Ovary (tissue), 9 donors: Measurements from ENCODE around the gene CDCP1. TPM values are rescaled to one million over a fixed set of nuclear protein-coding genes. Genes with fewer than 3 reads are reported as not detected.
"Not testable (repeated sequence)": the region's sequence is repeated elsewhere in the genome, so short reads cannot be mapped to it uniquely, and the experiment has no call there.

Source experiments
- DNase-seq, 5 donors: peaks; one replicate each; pipeline ENCODE4 v3.0.0-alpha.2; 2019 to 2020
- H3K27ac ChIP-seq, 2 donors: fragments of 200-600 bp; one replicate each; pipeline versions ENCODE4 v1.5.1 to v1.8.0; 2019 to 2022
- H3K27me3 ChIP-seq: fragments of 200-600 bp; one replicate; pipeline ENCODE4 v1.8.0; 2022
- H3K36me3 ChIP-seq: fragments of 200-600 bp; sonication (generic); one replicate; pipeline ENCODE4 v1.5.1; 2019
- H3K4me1 ChIP-seq: one replicate; pipeline ENCODE4 v1.8.1; 2013; ENCODE audit warnings: mild to moderate bottlenecking, moderate library complexity; ENCODE audit not compliant: insufficient read depth
- H3K4me3 ChIP-seq: fragments of 200-600 bp; sonication (generic); one replicate; pipeline ENCODE4 v1.5.1; 2017
- H3K9me3 ChIP-seq, 2 donors: fragments of 200-600 bp in 1 of 2; sonication (generic) in 1 of 2; one replicate each; pipeline versions ENCODE4 v1.5.1 to v1.8.1; 2013 to 2019; ENCODE audit warnings: mild to moderate bottlenecking in 1 of 2, moderate library complexity in 1 of 2
- EP300 ChIP-seq: sonication (generic); formaldehyde crosslinking; IDR thresholded peaks from one replicate; pipeline ENCODE4 v1.6.1; 2017; ENCODE audit warnings: antibody characterized with exemption
- POLR2A ChIP-seq: fragments of 450-650 bp; IDR thresholded peaks from one replicate; pipeline ENCODE4 v1.6.1; 2017; ENCODE audit warnings: antibody characterized with exemption, mild to moderate bottlenecking, moderate library complexity
- WGBS, 3 donors: extraction: QIAGEN DNeasy Blood & Tissue Kit in 1 of 3; methylation state at CpG; one replicate each; pipeline versions ENCODE4 v1.1.5 to v1.1.7; 2013 to 2017; 5-methylcytosine and 5-hydroxymethylcytosine counted together
- intact Hi-C, 4 donors: fragments of 100-400 bp; cut with DNase I; formaldehyde crosslinking; loops; one replicate each; pipeline versions ENCODE4 v1.11.0 to v1.15.1; 2022 to 2023
- polyA plus RNA-seq, 2 donors: library from polyadenylated mRNA; stranded (reverse); fragments of 200-250 nt in 1 of 2; fragments of 350-450 nt in 1 of 2; fragmentation: Illumina TruSeq in 1 of 2; extraction: RNeasy Lipid Tissue Mini Kit (QIAGEN cat#74804) in 1 of 2; gene quantifications; one replicate each; pipeline ENCODE4 v1.2.3, GENCODE V29; 2013 to 2014
- total RNA-seq, 7 donors: library from RNA; depleted of rRNA in 2 of 7; stranded (reverse); fragments of >200 nt in 2 of 7; fragmentation: NEBNext Ultra II Directional in 3 of 7; extraction: Animal tissue kit (Norgen Biotek cat#: 25700) in 3 of 7; gene quantifications; one replicate each; pipeline versions ENCODE4 v1.1.0 to v1.2.4, GENCODE V29; 2016 to 2023
- TF ChIP-seq, protein P1 (sequence below), 3 donors: fragments of 450-650 bp in 2 of 3; fragments of 200-600 bp in 1 of 3; IDR thresholded peaks; one replicate each; pipeline versions ENCODE4 v1.5.1 to v1.8.0; 2016 to 2022; ENCODE audit warnings: antibody characterized with exemption in 3 of 3, mild to moderate bottlenecking in 1 of 3
- donor health status: DM: no; HTN: no; CAD: no; lungs with moderate emphysema.
- donor health status: DM: no; HTN: no; CAD: no.
- donor health status: Bipolar disorder and iron deficiency.
- donor health status: DM: yes; HTN: yes; CAD: no.
- donor health status: DM: no; HTN: no; CAD: no.
- donor health status: DM: yes; HTN: yes; CAD: no.

CDCP1 gene
- total and polyA plus RNA-seq, 9 donors: 0.12 to 14.4 (median 1.7) TPM

DNA sequence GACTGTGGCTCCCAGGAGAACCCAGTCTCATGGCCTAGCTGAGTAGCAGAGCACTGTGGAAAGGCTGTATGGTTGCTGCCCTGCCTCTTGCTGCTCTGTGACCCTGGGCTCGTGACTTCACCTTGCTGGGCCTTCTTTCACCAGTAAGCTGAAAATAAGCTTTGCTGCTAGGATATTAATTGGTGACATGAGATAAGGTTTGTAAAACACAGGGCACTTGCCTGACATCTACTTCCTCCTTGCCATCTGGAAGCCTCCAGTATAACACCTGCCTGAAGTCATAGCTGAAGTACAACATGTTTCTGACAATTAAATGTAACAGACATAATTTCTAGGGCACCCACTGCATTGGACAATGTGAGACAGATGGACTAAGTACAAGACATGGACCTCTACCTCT is 66.5 kb downstream of the CDCP1 start:
- Histone ChIP-seq H3K27ac (no peak overlapping the region), H3K4me1 (no peaks in the 10 kb centered on the region), H3K9me3 (no peaks in the 10 kb centered on the region), H3K36me3 (no peaks in the 10 kb centered on the region), H3K27me3 (no peaks in the 10 kb centered on the region), H3K4me3 (no peak overlapping the region)
- no peak for DNase-seq
- TF ChIP-seq POLR2A (no peak), EP300 (no peak)
- TF ChIP-seq, protein P1, sequence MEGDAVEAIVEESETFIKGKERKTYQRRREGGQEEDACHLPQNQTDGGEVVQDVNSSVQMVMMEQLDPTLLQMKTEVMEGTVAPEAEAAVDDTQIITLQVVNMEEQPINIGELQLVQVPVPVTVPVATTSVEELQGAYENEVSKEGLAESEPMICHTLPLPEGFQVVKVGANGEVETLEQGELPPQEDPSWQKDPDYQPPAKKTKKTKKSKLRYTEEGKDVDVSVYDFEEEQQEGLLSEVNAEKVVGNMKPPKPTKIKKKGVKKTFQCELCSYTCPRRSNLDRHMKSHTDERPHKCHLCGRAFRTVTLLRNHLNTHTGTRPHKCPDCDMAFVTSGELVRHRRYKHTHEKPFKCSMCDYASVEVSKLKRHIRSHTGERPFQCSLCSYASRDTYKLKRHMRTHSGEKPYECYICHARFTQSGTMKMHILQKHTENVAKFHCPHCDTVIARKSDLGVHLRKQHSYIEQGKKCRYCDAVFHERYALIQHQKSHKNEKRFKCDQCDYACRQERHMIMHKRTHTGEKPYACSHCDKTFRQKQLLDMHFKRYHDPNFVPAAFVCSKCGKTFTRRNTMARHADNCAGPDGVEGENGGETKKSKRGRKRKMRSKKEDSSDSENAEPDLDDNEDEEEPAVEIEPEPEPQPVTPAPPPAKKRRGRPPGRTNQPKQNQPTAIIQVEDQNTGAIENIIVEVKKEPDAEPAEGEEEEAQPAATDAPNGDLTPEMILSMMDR (IDR thresholded peaks at IDR 0.05): no peak
- 31 to 100% (median 57%) methylated on average over 1 of the region's 1 CpG for WGBS, 3 donors
- intact Hi-C loops: loop anchor here in 1 of 4 donors (10.0 kb wide), 1 partner anchor 125 kb away; no protein-coding TSS in a partner anchor

DNA sequence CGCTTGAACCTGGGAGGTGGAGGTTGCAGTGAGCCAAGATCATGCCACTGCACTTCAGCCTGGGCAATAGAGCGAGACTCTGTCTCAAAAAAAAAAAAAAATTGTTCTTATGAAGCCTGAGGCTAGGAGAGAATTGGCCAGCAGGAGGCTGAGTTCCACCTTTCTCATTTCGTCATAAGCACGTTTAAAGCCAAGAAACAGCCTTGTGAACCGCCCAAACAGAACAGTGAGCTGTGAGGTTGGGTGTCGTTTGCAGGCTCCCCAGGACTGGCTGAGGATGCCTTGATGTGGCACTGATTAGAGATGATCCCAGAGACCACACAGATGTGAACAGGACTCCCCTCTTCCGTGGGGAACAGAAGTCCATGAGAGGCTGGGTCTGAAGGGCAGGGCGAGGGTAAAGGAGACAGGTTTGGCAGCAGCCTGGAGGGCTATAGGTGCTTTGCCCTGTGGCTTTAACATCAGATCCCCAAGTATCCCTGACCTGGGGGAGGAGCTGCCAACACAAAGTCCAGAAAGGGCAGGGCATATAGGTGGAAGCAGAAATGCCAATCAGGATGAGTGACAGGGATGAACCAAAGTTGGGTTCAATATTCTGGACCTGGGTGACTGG is 67.2 kb downstream of the CDCP1 start:
- 58 to 68% (median 64%) methylated on average over 8 of the region's 8 CpGs for WGBS, 3 donors

DNA sequence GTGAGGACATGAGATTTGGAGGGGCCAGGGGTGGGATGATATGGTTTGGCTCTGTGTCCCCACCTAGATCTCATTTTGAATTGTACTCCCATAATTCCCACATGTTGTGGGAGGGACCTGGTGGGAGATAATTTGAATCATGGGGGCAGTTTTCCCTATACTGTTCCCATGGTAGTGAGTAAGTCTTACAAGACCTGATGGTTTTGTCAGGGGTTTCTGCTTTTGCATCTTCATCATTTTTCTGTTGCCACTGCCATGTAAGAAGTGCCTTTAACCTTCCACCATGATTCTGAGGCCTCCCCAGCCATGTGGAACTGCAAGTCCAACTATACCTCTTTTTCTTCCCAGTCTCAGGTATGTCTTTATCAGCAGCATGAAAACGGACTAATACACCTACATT is 67.9 kb downstream of the CDCP1 start:
- H3K9me3 ChIP-seq, H3K27ac ChIP-seq, H3K27me3 ChIP-seq, DNase-seq, H3K36me3 ChIP-seq, H3K4me1 ChIP-seq, H3K4me3 ChIP-seq: not testable (repeated sequence)
- WGBS, 3 donors: 0 to 68% (median 42%) methylated on average over 1 of the region's 1 CpG
- intact Hi-C loops: loop anchor here in 1 of 4 donors (10.0 kb wide), 1 partner anchor 127 kb away; no protein-coding TSS in a partner anchor

More for the DNA sequence above, 67.2 kb downstream of the CDCP1 start:
- Histone ChIP-seq H3K4me1 (no peaks in the 10 kb centered on the region), H3K4me3 (no peak overlapping the region), H3K27me3 (no peaks in the 10 kb centered on the region), H3K27ac (no peak overlapping the region), H3K9me3 (no peaks in the 10 kb centered on the region), H3K36me3 (no peaks in the 10 kb centered on the region)
- TF ChIP-seq EP300: no peak
- TF ChIP-seq, protein P1 (IDR thresholded peaks at IDR 0.05): no peak
- no peak for TF ChIP-seq POLR2A
- intact Hi-C loops: loop anchor here in 1 of 4 donors (10.0 kb wide), 1 partner anchor 126 kb away; no protein-coding TSS in a partner anchor
- DNase-seq: no peak

DNA sequence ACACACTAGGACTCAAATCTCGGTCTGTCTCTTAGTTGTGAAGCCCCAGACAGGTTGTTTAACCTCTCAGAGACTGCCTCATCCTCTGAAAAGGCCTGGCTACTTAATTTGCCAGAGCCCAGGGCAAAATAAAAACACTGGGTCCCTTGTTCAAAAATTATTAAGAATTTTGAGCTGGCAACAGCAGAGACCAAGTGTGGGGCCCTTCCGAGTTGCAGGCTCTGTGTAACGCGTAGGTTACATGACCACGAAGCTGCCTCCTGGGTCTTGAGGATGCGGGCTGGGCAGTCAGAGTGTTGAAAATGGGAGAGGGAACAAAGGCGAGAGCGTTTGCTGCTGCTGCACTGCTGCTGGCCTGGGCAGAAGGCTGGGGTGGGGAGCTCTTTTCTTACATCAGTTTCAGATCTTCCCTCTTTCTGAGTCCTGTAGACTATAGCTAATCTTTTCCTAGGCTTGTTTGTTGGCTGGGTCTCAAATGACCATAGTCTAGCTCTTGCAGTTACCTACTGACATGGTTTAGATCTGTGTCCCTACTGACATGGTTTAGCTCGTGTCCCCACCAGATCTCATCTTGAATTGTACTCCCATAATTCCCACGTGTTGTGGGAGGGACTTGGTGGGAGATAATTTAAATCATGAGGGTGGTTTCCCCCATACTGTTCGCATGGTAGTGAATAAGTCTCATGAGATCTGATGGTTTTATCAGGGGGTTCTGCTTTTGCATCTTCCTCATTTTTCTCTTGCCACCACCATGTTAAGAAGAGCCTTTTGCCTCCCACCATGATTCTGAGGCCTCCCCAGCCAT is 70.2 kb downstream of the CDCP1 start:
- TF ChIP-seq, protein P1 (IDR thresholded peaks at IDR 0.05): no peak
- TF ChIP-seq EP300: no peak
- Histone ChIP-seq H3K27ac (no peak overlapping the region), H3K36me3 (no peaks in the 10 kb centered on the region), H3K4me1 (no peaks in the 10 kb centered on the region), H3K4me3 (no peak overlapping the region), H3K27me3 (no peaks in the 10 kb centered on the region), H3K9me3 (no peaks in the 10 kb centered on the region)
- 80 to 85% (median 81%) methylated on average over 11 of the region's 11 CpGs for WGBS, 3 donors
- intact Hi-C loops: loop anchor here in 1 of 4 donors (10.0 kb wide), 1 partner anchor 129 kb away; no protein-coding TSS in a partner anchor
- DNase-seq: no peak

DNA sequence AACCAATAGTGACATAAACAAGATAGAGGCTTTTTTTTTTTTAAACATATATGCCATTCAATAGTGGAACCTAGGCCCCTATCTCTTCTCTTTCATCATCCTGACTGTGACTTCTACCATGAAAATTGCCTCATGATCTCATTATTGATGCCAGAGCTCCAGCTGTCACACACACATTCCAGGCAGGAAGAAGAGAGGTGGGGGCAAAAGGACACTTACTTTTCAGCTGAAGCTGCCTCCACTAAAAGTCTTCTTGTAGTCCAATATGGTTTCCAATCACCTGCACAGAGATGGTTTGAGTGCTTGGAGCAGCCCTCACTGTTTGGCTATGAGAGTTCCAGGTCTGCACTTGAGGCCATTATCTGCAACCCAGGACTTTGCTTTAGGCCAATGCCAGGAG is 75.1 kb downstream of the CDCP1 start:
- H3K36me3 ChIP-seq: no peaks in the 10 kb centered on the region
- H3K27ac ChIP-seq: no peak overlapping the region
- H3K4me3 ChIP-seq: no peak overlapping the region
- H3K9me3 ChIP-seq: no peaks in the 10 kb centered on the region
- intact Hi-C loops: loop anchor here in 1 of 4 donors (10.0 kb wide), 1 partner anchor 134 kb away; no protein-coding TSS in a partner anchor
- TF ChIP-seq EP300: no peak
- DNase-seq: no peak
- H3K4me1 ChIP-seq: no peaks in the 10 kb centered on the region
- H3K27me3 ChIP-seq: no peaks in the 10 kb centered on the region
